Karpas-422 (cell line): Measurements from ENCODE around the gene CSF1. TPM values are rescaled to one million over a fixed set of nuclear protein-coding genes. Genes with fewer than 3 reads are reported as not detected.
A peak's percentile ranks its signal among the peaks of the same experiment; 100 is the strongest.

Experiments
- DNase-seq: peaks from one replicate; pipeline ENCODE4 v3.0.0-alpha.2; 2015
- H2AFZ ChIP-seq: fragments of 200-600 bp; sonication (generic); 2 replicates; pipeline ENCODE4 v1.6.1; 2014; ENCODE audit warnings: antibody characterized with exemption, low read length, mixed read lengths
- H3K27ac ChIP-seq: fragments of 200-600 bp; sonication (generic); 2 replicates; pipeline ENCODE4 v1.5.1; 2014; ENCODE audit warnings: mild to moderate bottlenecking, low read length, moderate library complexity
- H3K27me3 ChIP-seq: fragments of 200-600 bp; sonication (generic); 2 replicates; pipeline ENCODE4 v1.6.1; 2014; ENCODE audit warnings: low read length, mixed read lengths
- H3K36me3 ChIP-seq: fragments of 200-600 bp; sonication (generic); 2 replicates; pipeline ENCODE4 v1.6.1; 2014; ENCODE audit warnings: low read length, mixed read lengths; ENCODE audit not compliant: insufficient read depth
- H3K4me1 ChIP-seq: fragments of 200-600 bp; sonication (generic); 2 replicates; pipeline ENCODE4 v1.6.1; 2014; ENCODE audit warnings: mild to moderate bottlenecking, low read length, mixed read lengths
- H3K4me2 ChIP-seq: fragments of 200-600 bp; sonication (generic); 2 replicates; pipeline ENCODE4 v1.6.1; 2014; ENCODE audit warnings: low read length, low read depth, mild to moderate bottlenecking; ENCODE audit not compliant: poor library complexity, severe bottlenecking
- H3K4me3 ChIP-seq: fragments of 200-600 bp; sonication (generic); 2 replicates; pipeline ENCODE4 v1.5.1; 2014; ENCODE audit warnings: mild to moderate bottlenecking, antibody characterized with exemption, low read length, mixed read lengths
- H3K79me2 ChIP-seq: fragments of 200-600 bp; sonication (generic); 2 replicates; pipeline ENCODE4 v1.6.1; 2014; ENCODE audit warnings: mild to moderate bottlenecking, low read length, mixed read lengths
- H3K9ac ChIP-seq: fragments of 200-600 bp; sonication (generic); 2 replicates; pipeline ENCODE4 v1.6.0; 2014; ENCODE audit warnings: low read length
- H3K9me2 ChIP-seq: fragments of 200-600 bp; sonication (generic), shearing (Covaris generic); replicated peaks from 2 replicates; pipeline ENCODE4 v1.6.0; 2014; ENCODE audit warnings: mild to moderate bottlenecking, low read length, moderate library complexity; ENCODE audit not compliant: insufficient read depth
- H3K9me3 ChIP-seq: fragments of 300-700, 200-600 bp; sonication (generic); 2 replicates; pipeline ENCODE4 v1.6.1; 2014; ENCODE audit warnings: low read length, mixed read lengths
- H4K20me1 ChIP-seq: fragments of 200-600 bp; sonication (generic); 2 replicates; pipeline ENCODE4 v1.6.1; 2014; ENCODE audit warnings: mild to moderate bottlenecking, antibody characterized with exemption, low read length, low read depth; ENCODE audit not compliant: insufficient read depth
- total RNA-seq: library from RNA; depleted of rRNA; stranded (reverse); fragments of >200 nt; shearing (Covaris generic); gene quantifications from 2 replicates; pipeline ENCODE4 v1.2.3, GENCODE V29; 2014; ENCODE audit warnings: low replicate concordance

CSF1 gene
- total RNA-seq, 1 experiment from 2014 or later, result 0.07 TPM

DNA sequence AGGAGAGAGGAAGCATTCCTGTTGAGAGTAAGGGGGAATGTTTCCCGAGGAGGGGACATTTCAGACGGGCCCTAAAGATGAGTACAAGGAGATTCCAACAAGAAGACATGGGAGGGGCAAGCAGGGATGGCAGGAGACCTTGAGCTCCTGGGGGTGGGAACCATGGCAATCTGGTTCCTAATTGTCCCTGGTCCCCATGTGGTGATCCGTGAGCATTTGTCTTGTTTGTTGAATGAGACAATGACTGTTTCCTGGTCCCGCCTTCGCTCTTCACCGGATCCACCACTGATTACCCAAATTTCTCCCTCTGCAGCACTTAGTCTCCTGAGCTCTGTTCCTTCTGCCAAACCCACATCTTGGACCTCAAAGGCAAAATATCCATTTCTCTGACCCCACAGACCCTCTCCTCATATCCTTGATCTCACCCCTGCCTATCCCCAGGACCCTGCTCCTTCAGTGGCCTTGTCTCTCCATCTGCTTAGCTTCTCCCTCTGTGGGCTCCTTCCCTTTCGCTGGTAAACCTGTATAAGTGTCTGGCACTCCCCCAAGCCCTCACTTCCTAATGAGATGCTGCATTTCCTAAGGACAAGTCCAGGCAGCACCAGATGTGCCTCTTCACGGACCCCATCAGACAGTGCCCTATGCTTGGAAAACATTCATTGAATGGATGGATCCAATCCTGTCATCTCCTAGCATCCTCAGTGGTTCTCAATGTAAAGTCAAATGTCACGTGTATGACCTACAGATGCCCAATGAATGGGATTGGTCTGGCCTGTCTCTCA, 8.3 kb upstream of the CSF1 start:
- Histone ChIP-seq H3K4me2 (no peak overlapping the region), H3K4me3 (no peak overlapping the region), H4K20me1 (no peaks in the 10 kb centered on the region), H3K27ac (no peak overlapping the region), H2AFZ (no peak overlapping the region), H3K9me2 (no peaks in the 10 kb centered on the region), H3K9me3 (no peaks in the 10 kb centered on the region), H3K36me3 (no peaks in the 10 kb centered on the region), H3K27me3 (no peaks in the 10 kb centered on the region), H3K4me1 (peaks cover 6% of the 10 kb centered on the region; the same call in 1 of the 2 replicates), H3K9ac (no peak overlapping the region), H3K79me2 (no peaks in the 10 kb centered on the region)
- DNase-seq, result no peak

DNA sequence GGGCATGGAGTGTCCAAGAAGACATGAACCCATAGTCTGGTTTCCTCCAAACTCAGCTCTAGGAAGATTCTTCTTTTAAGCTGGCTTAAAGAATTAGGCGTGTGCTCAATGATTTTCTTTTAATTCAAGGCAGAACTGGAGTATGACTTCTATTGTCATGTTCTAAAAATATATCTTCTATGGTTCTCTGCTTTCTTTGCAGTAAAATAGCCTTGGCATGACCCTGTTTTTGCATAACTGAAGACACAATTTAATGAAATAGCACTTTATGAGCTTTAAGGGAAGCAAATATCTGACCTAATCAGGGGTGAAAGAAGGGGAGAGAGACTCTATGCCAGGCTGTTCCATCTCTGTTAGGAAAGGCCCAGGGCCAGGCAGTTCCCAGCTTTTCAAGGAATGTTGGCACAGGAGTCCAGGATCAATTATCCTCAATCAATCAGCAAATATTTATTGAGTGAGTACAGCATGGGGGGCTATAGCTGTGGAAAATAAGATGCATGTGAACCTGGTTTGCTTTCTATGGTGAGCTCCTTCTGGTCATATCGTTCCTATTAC, 7.2 kb upstream of the CSF1 start:
- H3K9ac ChIP-seq, result no peak overlapping the region
- H4K20me1 ChIP-seq, result no peaks in the 10 kb centered on the region
- no peaks in the 10 kb centered on the region for H3K9me3 ChIP-seq
- no peaks in the 10 kb centered on the region for H3K79me2 ChIP-seq
- H3K9me2 ChIP-seq, result no peaks in the 10 kb centered on the region
- no peak overlapping the region for H2AFZ ChIP-seq
- H3K4me3 ChIP-seq, result no peak overlapping the region
- no peak for DNase-seq
- no peaks in the 10 kb centered on the region for H3K36me3 ChIP-seq
- no peak overlapping the region for H3K27ac ChIP-seq
- H3K4me1 ChIP-seq, result peaks cover 6% of the 10 kb centered on the region; the same call in 1 of the 2 replicates
- no peak overlapping the region for H3K4me2 ChIP-seq
- no peaks in the 10 kb centered on the region for H3K27me3 ChIP-seq

GRCh38 chr1:109904105-109904817, 6.4 kb upstream of the CSF1 start:
- Histone ChIP-seq H3K9ac (no peak overlapping the region), H3K27me3 (no peaks in the 10 kb centered on the region), H3K36me3 (no peaks in the 10 kb centered on the region), H4K20me1 (no peaks in the 10 kb centered on the region), H3K9me2 (no peaks in the 10 kb centered on the region), H3K4me2 (no peak overlapping the region), H3K79me2 (no peaks in the 10 kb centered on the region), H3K9me3 (no peaks in the 10 kb centered on the region), H2AFZ (no peak overlapping the region), H3K27ac (no peak overlapping the region), H3K4me3 (no peak overlapping the region), H3K4me1 (peaks cover 6% of the 10 kb centered on the region; the same call in 1 of the 2 replicates)
- DNase-seq, result no peak

DNA sequence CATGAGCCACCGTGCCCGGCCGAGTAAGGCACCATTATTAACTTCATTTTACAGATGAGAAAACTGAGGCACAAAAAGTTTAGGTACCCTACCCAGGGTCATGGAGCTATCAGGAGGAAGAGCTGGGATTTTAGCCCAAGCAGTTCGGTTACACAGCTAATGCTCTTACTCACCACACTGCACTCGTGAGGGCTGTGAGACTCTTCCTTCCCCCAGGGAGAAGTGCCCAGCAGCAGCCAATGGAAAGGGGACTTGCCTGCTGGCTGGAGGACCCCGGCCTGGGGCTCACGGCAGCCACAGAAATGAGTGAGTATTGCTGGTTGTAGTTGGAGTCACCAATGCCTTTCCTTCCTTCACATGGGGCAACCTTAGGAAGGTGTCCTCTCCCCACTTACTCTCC, 5.2 kb upstream of the CSF1 start:
- Histone ChIP-seq H3K4me2 (no peak overlapping the region), H4K20me1 (0 out of 2 replicates have a peak, but pooled peaks cover 3% of the 10 kb centered on the region), H3K9me2 (no peaks in the 10 kb centered on the region), H3K36me3 (no peaks in the 10 kb centered on the region), H3K4me1 (peaks cover 6% of the 10 kb centered on the region; the same call in 1 of the 2 replicates), H3K4me3 (no peak overlapping the region), H2AFZ (no peak overlapping the region), H3K27me3 (no peaks in the 10 kb centered on the region), H3K9ac (no peak overlapping the region), H3K27ac (no peak overlapping the region), H3K9me3 (no peaks in the 10 kb centered on the region), H3K79me2 (no peaks in the 10 kb centered on the region)
- no peak for DNase-seq

DNA sequence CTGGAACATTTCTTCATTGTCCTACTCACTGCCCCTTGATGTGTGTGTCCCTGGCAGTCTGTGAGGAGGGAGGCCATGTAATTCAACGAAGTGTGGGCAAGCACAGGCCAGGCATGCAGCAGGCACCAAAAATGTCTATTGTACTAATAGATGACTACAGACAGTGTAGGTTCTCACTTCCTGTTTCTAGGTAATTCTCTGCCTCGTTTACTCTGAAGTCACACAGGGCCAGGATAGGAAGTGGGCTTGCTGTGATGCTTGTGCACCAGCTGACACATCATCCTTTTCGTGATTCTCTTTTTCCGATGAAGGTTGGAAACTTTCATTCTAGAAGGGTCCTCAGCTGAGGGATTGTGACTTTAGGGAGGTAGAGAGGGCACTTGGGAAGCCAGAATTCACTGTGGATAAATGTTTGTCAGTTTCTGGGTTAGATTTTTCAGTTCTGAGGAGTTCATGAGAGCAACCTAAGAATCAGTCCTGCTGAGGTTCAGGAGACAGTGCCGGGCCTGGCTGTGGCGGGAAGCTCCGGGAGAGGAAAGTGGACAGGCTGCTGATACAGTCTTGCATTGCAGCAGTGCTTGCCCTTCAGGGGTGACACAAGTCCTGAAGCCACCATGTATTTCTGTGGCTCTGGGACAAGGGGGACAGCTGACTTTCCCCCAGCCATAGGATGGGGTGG, 4.3 kb upstream of the CSF1 start:
- Histone ChIP-seq H4K20me1 (0 out of 2 replicates have a peak, but pooled peaks cover 3% of the 10 kb centered on the region), H3K79me2 (no peaks in the 10 kb centered on the region), H3K9me2 (no peaks in the 10 kb centered on the region), H3K36me3 (no peaks in the 10 kb centered on the region), H3K9ac (no peak overlapping the region), H3K27me3 (no peaks in the 10 kb centered on the region), H2AFZ (no peak overlapping the region), H3K4me2 (no peak overlapping the region), H3K9me3 (no peaks in the 10 kb centered on the region), H3K4me3 (no peak overlapping the region), H3K27ac (no peak overlapping the region), H3K4me1 (peaks cover 6% of the 10 kb centered on the region; the same call in 1 of the 2 replicates)
- peak; percentile 79 for DNase-seq

DNA sequence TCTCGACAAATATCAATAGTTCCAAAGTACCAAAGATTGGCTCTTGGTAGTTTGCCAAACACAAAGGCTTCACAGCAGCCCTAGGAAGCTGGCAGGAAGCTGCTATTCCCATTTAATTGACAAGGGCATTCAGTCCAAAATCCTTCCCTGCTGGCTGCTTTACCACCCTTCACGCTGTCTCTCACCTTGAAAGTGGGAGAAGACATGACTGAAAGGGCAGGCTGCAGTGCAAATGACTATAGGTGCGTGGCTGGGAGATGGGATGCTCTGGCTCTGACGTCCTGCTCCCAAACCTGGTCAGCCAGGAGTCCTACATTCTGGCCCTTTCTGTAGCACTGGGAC, 3.8 kb upstream of the CSF1 start:
- no peaks in the 10 kb centered on the region for H3K36me3 ChIP-seq
- H3K9me3 ChIP-seq, result no peaks in the 10 kb centered on the region
- 0 out of 2 replicates have a peak, but pooled peaks cover 3% of the 10 kb centered on the region for H4K20me1 ChIP-seq
- peaks cover 6% of the 10 kb centered on the region; the same call in 1 of the 2 replicates for H3K4me1 ChIP-seq
- no peak overlapping the region for H3K4me2 ChIP-seq
- DNase-seq, result no peak
- H3K9ac ChIP-seq, result no peak overlapping the region
- no peaks in the 10 kb centered on the region for H3K27me3 ChIP-seq
- H2AFZ ChIP-seq, result no peak overlapping the region
- H3K27ac ChIP-seq, result no peak overlapping the region
- no peak overlapping the region for H3K4me3 ChIP-seq
- no peaks in the 10 kb centered on the region for H3K9me2 ChIP-seq
- H3K79me2 ChIP-seq, result no peaks in the 10 kb centered on the region

- Histone ChIP-seq H3K9me3 (no peaks in the 10 kb centered on the region), H3K4me3 (no peak overlapping the region), H2AFZ (no peak overlapping the region), H3K9me2 (no peaks in the 10 kb centered on the region), H3K9ac (no peak overlapping the region), H4K20me1 (0 out of 2 replicates have a peak, but pooled peaks cover 3% of the 10 kb centered on the region), H3K27me3 (no peaks in the 10 kb centered on the region), H3K4me1 (peaks cover 6% of the 10 kb centered on the region; the same call in 1 of the 2 replicates), H3K4me2 (no peak overlapping the region), H3K79me2 (no peaks in the 10 kb centered on the region), H3K27ac (no peak overlapping the region), H3K36me3 (no peaks in the 10 kb centered on the region)
- no peak for DNase-seq
These were observed 3.4 kb upstream of the CSF1 start for GRCh38 chr1:109907190-109907774.
